Activated B cell treated with CpG ODN at 0.5 μM for 24 hours (primary cell): ENCODE measurements around the gene JSRP1. TPM values are rescaled to one million over a fixed set of nuclear protein-coding genes. Genes with fewer than 3 reads are reported as not detected.

ENCODE experiments used
- ATAC-seq: fragments of 200-7000 bp; cut with Tn5 transposase; one replicate; pipeline ENCODE4 v1.10.0; 2021; ENCODE audit warnings: low read depth, mild to moderate bottlenecking, moderate library complexity
- CTCF ChIA-PET: fragments of 350-600 bp; sonication (Branson Sonifier 250); formaldehyde crosslinking; loops from one replicate; lab custom pipeline; 2021; ENCODE audit warnings: antibody characterized with exemption; lab: Charles Lee
- POLR2A ChIA-PET: fragments of 350-600 bp; sonication (Branson Sonifier 250); formaldehyde crosslinking; loops from one replicate; lab custom pipeline; 2021; ENCODE audit warnings: antibody characterized with exemption; lab: Charles Lee
- DNase-seq: peaks from one replicate; pipeline ENCODE4 v3.0.0; 2022
- H3K27ac Mint-ChIP-seq: one replicate; pipeline ENCODE4 v1.8.0; 2020; ENCODE audit warnings: mixed read lengths
- H3K27me3 Mint-ChIP-seq: one replicate; pipeline ENCODE4 v1.8.0; 2021; ENCODE audit warnings: mixed read lengths
- H3K36me3 Mint-ChIP-seq: one replicate; pipeline ENCODE4 v1.8.0; 2021; ENCODE audit warnings: low read depth, mixed read lengths
- H3K4me1 Mint-ChIP-seq: one replicate; pipeline ENCODE4 v1.8.0; 2021; ENCODE audit warnings: mixed read lengths
- H3K4me3 Mint-ChIP-seq: one replicate; pipeline ENCODE4 v1.8.0; 2020; ENCODE audit warnings: mild to moderate bottlenecking, mixed read lengths
- H3K9me3 Mint-ChIP-seq: one replicate; pipeline ENCODE4 v1.8.0; 2020; ENCODE audit warnings: mixed read lengths
- intact Hi-C: fragments of 100-400 bp; cut with micrococcal nuclease; formaldehyde crosslinking; loops from one replicate; pipeline ENCODE4 v1.15.1; 2024
- total RNA-seq: library from RNA; stranded (reverse); gene quantifications from 2 replicates; pipeline ENCODE4 v1.2.3, GENCODE V29; 2022
- TF ChIP-seq, protein P1 (sequence below): fragments of 200-600 bp; IDR thresholded peaks from one replicate; pipeline ENCODE4 v1.8.0; 2022; ENCODE audit warnings: antibody characterized with exemption, mild to moderate bottlenecking

The JSRP1 gene
- total RNA-seq, 1 donor from 2014 or later: 0.31 TPM

DNA sequence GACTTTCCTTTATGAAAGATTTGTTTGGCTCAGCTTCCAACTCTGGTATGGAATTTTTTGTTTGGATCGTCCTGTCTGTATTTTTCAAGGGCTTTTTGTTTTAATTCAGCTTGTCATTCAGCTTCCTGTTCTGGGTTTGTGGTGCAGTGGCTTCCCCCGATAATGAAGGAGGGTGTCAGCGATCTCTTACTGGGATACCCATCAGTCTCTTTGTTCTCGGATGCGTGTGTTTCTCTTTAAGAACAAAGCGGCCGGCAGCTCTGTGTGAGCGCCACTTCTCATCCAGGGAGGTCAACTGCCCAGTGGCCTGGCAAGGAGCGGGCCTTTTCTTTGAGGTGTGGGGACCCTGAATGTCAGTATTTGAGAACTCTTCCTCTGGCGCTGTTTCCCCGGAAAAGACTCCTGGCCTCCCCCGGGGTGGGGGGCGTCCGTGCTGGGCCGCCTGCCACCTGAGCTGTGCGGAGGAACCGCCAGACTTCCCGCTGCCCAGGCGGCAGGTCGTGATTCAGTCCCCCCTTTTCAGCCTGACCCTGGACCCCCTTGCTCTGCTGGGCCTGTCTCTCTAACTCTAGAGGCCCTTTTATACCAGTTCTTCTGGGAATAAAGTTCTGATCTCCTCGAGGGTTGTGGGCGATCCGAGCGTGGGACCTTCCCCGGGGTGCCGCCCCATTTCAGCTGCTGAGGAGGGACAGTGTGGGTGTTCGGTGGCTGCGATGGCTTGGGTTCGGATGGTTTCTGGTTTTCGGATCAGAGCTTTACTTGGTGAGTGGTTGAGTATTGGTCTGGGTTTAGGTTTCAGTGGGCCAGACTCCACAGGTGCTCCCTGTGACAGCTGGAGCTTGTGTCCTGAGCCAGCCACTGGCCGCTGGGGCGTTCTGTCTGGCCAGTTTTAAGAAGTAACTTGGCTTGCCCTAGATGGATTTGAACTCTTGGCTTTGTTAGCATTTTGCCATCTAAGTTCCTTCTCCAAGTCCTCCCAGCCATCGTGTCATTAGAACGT lies 16.1 kb downstream of the JSRP1 start:
- ChIA-PET POLR2A (interaction anchor here (0.6 to 9.7 kb wide), 13 partner anchors 8 to 305 kb away, joined by 3 to 103 read pairs (median 6); partner anchors contain the start of genes AMH, DOT1L and PEAK3), CTCF (interaction anchor here (0.9 to 2.3 kb wide), 7 partner anchors 13 to 88 kb away, joined by 3 to 7 read pairs (median 4); partner anchors contain the start of gene AP3D1)
- ATAC-seq: no peak
- Mint-ChIP-seq H3K27ac (peak overlapping the region; percentile 64), H3K4me1 (peaks cover 62% of the 10 kb centered on the region), H3K9me3 (no peaks in the 10 kb centered on the region), H3K4me3 (peak overlapping the region; percentile 99), H3K27me3 (no peaks in the 10 kb centered on the region), H3K36me3 (peaks cover 55% of the 10 kb centered on the region)
- no peak for DNase-seq
- TF ChIP-seq, protein P1, sequence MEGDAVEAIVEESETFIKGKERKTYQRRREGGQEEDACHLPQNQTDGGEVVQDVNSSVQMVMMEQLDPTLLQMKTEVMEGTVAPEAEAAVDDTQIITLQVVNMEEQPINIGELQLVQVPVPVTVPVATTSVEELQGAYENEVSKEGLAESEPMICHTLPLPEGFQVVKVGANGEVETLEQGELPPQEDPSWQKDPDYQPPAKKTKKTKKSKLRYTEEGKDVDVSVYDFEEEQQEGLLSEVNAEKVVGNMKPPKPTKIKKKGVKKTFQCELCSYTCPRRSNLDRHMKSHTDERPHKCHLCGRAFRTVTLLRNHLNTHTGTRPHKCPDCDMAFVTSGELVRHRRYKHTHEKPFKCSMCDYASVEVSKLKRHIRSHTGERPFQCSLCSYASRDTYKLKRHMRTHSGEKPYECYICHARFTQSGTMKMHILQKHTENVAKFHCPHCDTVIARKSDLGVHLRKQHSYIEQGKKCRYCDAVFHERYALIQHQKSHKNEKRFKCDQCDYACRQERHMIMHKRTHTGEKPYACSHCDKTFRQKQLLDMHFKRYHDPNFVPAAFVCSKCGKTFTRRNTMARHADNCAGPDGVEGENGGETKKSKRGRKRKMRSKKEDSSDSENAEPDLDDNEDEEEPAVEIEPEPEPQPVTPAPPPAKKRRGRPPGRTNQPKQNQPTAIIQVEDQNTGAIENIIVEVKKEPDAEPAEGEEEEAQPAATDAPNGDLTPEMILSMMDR: no peak
- intact Hi-C loops: no loop called here

DNA sequence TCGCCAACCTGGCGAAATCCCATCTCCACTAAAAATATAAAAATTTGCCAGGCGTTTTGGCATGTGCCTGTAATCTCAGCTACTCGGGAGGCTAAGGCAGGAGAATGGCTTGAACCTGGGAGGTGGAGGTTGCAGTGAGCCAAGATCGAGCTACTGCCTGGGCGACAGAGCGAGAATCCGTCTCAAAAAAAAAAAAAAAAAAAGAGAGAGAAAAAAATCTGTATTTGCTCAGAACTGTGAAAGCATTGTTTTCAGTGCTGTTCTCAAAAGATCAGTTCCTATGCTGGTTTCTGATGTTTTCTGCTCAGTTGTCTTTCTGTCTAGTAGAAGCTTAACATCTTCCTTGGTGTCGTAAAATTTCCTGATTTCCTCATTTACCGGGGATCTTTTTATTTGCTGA lies 17.0 kb downstream of the JSRP1 start:
- TF ChIP-seq, protein P1: no peak
- peak overlapping the region; percentile 64 for H3K27ac Mint-ChIP-seq
- ChIA-PET CTCF (interaction anchor here (1.1 to 2.3 kb wide), 6 partner anchors 14 to 87 kb away, joined by 3 to 7 read pairs (median 4); partner anchors contain the start of gene AP3D1), POLR2A (interaction anchor here (0.6 to 9.7 kb wide), 16 partner anchors 8 to 343 kb away, joined by 3 to 103 read pairs (median 6); partner anchors contain the start of genes DOT1L and PEAK3)
- peaks cover 71% of the 10 kb centered on the region for H3K4me1 Mint-ChIP-seq
- no peaks in the 10 kb centered on the region for H3K9me3 Mint-ChIP-seq
- no peak for DNase-seq
- H3K27me3 Mint-ChIP-seq: no peaks in the 10 kb centered on the region
- intact Hi-C loops: no loop called here
- peaks cover 50% of the 10 kb centered on the region for H3K36me3 Mint-ChIP-seq
- ATAC-seq: no peak
- H3K4me3 Mint-ChIP-seq: peak overlapping the region; percentile 99

DNA sequence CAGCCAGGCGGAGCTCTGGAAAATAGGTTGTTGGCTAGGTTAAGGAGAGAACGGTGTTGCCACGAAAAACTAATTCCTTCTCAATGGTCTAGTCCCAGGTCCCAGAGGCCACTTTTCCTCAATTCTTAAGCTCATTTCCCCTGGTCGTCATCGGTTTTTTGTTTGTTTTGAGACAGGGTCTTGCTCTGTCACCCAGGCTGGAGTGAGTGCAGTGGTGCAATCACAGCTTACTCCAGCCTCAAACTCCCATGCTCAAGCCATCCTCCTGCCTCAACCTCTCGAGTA lies 18.4 kb downstream of the JSRP1 start:
- Mint-ChIP-seq H3K4me3 (peak overlapping the region; percentile 99), H3K9me3 (no peaks in the 10 kb centered on the region), H3K27me3 (no peaks in the 10 kb centered on the region), H3K27ac (peak overlapping the region; percentile 99), H3K36me3 (peaks cover 50% of the 10 kb centered on the region), H3K4me1 (peaks cover 79% of the 10 kb centered on the region)
- ChIA-PET CTCF (interaction anchor here (1.0 to 2.3 kb wide), 2 partner anchors 36 to 82 kb away, joined by 4 to 6 read pairs; no protein-coding TSS in a partner anchor), POLR2A (interaction anchor here (0.6 to 9.7 kb wide), 15 partner anchors 10 to 306 kb away, joined by 3 to 103 read pairs (median 4); no protein-coding TSS in a partner anchor)
- intact Hi-C loops: no loop called here
- DNase-seq (no peak), ATAC-seq (no peak)
- TF ChIP-seq, protein P1: no peak

DNA sequence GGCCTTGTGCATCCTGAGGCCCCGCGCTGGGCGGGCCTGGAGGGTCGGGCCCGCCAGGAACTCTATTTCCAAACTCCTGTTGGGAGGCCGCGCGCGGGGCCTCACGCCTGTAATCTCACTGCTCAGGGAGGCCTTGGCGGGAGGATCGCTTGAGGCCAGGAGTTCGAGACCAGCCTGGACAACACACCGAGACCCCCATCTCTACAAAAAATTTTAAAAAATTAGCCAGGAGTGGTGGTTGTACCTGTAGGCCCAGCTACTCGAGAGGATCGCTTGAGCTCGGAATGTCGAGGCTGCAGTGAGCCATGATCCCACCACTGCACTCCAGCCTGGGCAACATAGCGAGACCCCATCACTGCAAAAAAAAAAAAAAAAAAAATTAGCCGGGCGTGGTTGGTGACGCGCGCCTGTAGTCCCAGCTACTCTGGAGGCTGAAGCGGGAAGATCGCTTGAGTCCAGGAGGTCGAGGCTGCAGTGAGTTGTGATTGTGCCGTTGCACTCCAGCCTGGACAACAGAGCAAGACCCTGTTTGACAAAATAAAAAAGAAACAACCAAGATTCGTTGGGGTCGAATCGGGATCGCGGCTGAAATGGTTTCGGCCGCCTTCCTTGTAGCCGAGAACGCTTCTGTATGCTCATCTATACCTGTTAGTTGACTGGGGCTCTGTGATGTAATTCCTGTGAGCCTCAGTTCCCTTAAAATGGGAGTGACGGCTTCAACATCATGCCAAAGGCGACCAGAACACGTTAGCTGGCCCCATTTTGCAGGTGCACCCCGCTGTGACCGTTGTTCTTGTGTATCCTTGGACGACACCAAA lies 19.0 kb downstream of the JSRP1 start:
- TF ChIP-seq, protein P1: no peak
- ChIA-PET CTCF (interaction anchor here (1.0 to 2.3 kb wide), 2 partner anchors 37 to 81 kb away, joined by 4 to 6 read pairs; no protein-coding TSS in a partner anchor), POLR2A (interaction anchor here (0.5 to 9.7 kb wide), 17 partner anchors 10 to 370 kb away, joined by 3 to 103 read pairs (median 4); partner anchors contain the start of gene GADD45B)
- H3K27me3 Mint-ChIP-seq: no peaks in the 10 kb centered on the region
- peak overlapping the region; percentile 99 for H3K4me3 Mint-ChIP-seq
- ATAC-seq (no peak), DNase-seq (no peak)
- peaks cover 50% of the 10 kb centered on the region for H3K36me3 Mint-ChIP-seq
- peak overlapping the region; percentile 99 for H3K27ac Mint-ChIP-seq
- H3K9me3 Mint-ChIP-seq: no peaks in the 10 kb centered on the region
- intact Hi-C loops: no loop called here
- H3K4me1 Mint-ChIP-seq: peaks cover 74% of the 10 kb centered on the region
